ENCODE data around the gene TPRN.

Gene TPRN

GRCh38 chr9:137226338-137227053, 26.0 kb upstream of the TPRN start:
- DNase-seq (ENCODE audit: low read depth): no peak
- H3K4me3 ChIP-seq (ENCODE audit: low read depth, low read length): no peak overlapping the region
- TF ChIP-seq CTCF (IDR thresholded peaks at IDR 0.05; ENCODE audit: low read depth, low read length): no peak
- TF ChIP-seq POLR2A (IDR thresholded peaks at IDR 0.05; ENCODE audit: extremely low read depth, insufficient read length): no peak
- no peak for TF ChIP-seq MAX (IDR thresholded peaks at IDR 0.05; ENCODE audit: low read depth, low read length)
- no peak for TF ChIP-seq MYC (IDR thresholded peaks at IDR 0.05; ENCODE audit: low read depth, low read length)

GRCh38 chr9:137225699-137226331, 25.3 kb upstream of the TPRN start:
- no peak for DNase-seq (ENCODE audit: low read depth)
- TF ChIP-seq MYC (IDR thresholded peaks at IDR 0.05; ENCODE audit: low read depth, low read length) (no peak), POLR2A (IDR thresholded peaks at IDR 0.05; ENCODE audit: extremely low read depth, insufficient read length) (no peak), MAX (IDR thresholded peaks at IDR 0.05; ENCODE audit: low read depth, low read length) (no peak), CTCF (IDR thresholded peaks at IDR 0.05; ENCODE audit: low read depth, low read length) (no peak)
- H3K4me3 ChIP-seq (ENCODE audit: low read depth, low read length): no peak overlapping the region

DNA sequence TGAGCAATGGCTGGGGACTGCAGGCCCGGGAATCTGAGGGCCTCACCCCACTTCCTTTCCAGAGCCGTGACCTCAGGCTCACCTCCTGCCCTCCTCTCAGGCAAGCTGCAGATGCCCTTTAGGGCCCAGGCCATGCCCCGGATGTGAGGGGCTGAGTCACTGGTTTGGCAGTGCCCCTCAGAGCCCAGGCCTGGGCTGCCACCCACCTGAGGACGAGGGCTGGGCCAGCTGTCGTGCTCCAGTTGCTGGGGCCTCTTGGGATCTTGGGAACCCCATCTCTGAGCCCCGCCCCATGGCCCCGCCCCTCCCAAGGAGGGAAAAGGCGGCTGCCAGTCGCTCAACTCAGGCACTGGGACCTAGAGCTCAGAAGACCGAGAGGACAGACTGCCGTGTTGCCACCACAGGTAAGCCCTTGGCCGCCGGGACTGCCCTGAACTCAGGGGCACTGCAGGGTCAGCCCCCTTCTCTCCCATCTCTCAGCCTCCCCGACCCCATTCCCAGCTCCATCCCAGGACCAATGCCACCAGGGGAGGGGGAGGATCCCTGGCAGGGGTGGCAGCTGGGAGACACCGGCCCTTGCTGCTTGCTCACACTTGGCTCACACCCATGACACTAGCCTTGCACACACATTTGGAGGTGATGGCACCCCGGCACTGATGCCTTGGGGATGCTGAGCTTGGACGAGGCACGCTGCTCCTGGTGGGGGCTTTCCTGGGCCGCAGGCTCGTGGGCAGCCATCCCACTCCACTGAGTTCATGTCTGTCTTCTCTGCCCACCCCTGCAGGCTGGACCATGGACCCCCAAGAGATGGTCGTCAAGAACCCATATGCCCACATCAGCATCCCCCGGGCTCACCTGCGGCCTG, 24.5 kb upstream of the TPRN start, which contains the start of gene CYSRT1:
Gene CYSRT1 (plus strand): TSS at position 345 of the 865 bp plus-strand sequence. CDS start 448 bp downstream, at position 793.
- peak within 1 kb of the TSS; percentile 68 for H3K4me3 ChIP-seq (ENCODE audit: low read depth, low read length)
- no peak for TF ChIP-seq MAX (IDR thresholded peaks at IDR 0.05; ENCODE audit: low read depth, low read length)
- no peak for TF ChIP-seq CTCF (IDR thresholded peaks at IDR 0.05; ENCODE audit: low read depth, low read length)
- TF ChIP-seq MYC (IDR thresholded peaks at IDR 0.05; ENCODE audit: low read depth, low read length): no peak
- no peak for TF ChIP-seq POLR2A (IDR thresholded peaks at IDR 0.05; ENCODE audit: extremely low read depth, insufficient read length)
- no peak for DNase-seq (ENCODE audit: low read depth)

DNA sequence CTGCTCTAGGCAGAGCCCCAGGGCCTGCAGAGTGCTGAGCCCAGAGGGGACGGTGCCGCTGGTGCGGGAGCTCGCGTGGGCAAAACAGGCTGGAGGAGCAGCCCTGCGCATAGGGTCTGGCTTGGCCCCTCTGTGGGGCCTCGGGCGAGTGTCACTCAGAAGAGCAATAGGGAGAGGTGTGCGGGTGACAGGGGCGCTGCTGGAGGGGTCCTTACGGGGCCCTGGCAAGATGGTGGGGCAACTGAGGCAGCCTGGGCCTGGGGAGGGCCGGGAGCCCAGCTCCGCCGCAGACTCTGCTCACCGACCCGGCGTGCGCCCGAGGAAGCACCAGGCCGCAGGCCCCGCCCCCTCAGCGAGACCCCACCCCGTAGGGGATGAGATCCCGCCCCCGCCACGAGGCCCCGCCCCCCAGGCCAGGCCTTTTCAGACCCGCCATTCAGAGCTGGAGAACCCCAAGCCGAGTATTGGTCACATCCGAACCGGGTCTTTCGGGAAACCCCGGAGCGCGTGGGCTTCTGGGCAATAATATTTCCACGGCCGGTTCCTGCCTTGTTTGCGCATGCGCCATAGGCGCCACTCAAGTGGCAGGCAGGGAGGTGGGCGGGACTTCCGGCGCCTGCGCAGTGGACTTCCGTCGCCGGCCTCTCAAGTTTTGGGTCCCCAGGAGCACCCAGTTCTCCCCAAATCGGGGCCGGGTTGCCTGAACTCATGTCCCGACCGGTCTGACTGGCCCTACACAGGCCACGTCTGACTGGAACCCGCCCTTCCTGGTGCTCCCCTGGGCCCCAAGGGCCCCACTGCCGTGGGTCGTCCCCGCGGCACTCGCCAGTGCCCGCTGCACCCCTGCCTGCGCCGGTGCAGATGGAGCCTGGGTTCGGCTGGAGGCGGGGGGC, 22.8 kb upstream of the TPRN start:
- peak; percentile 80 for TF ChIP-seq MYC (IDR thresholded peaks at IDR 0.05; ENCODE audit: low read depth, low read length)
- peak; percentile 76 for TF ChIP-seq MAX (IDR thresholded peaks at IDR 0.05; ENCODE audit: low read depth, low read length)
- TF ChIP-seq POLR2A (IDR thresholded peaks at IDR 0.05; ENCODE audit: extremely low read depth, insufficient read length): peak; percentile 71
- TF ChIP-seq CTCF (IDR thresholded peaks at IDR 0.05; ENCODE audit: low read depth, low read length): no peak
- peak; percentile 96 for DNase-seq (ENCODE audit: low read depth)
- peak overlapping the region; percentile 68 for H3K4me3 ChIP-seq (ENCODE audit: low read depth, low read length)
